GM23338 (cell line): Measurements from ENCODE around the gene ANAPC2. TPM values are rescaled to one million over a fixed set of nuclear protein-coding genes. Genes with fewer than 3 reads are reported as not detected.

Experiments
- ATAC-seq: fragments of 200-7000 bp; cut with Tn5 transposase; 3 replicates; pipeline ENCODE4 v1.9.1; 2020
- DNase-seq: peaks from one replicate; pipeline ENCODE4 v3.0.0-alpha.2; 2015; ENCODE audit warnings: low spot score
- H2AFZ ChIP-seq: fragments of 200-600 bp; sonication (generic); 2 replicates; pipeline ENCODE4 v1.8.0; 2016; ENCODE audit warnings: antibody characterized with exemption, mild to moderate bottlenecking, moderate library complexity
- H3F3A ChIP-seq: fragments of 200-600 bp; sonication (generic); replicated peaks from 2 replicates; pipeline ENCODE4 v1.8.0; 2017; ENCODE audit warnings: antibody characterized with exemption, mixed run types, low read depth
- H3K27ac ChIP-seq: fragments of 200-600 bp; sonication (generic); 2 replicates; pipeline ENCODE4 v1.6.1; 2016; ENCODE audit warnings: low read depth
- H3K27me3 ChIP-seq: fragments of 200-600 bp; sonication (generic); 2 replicates; pipeline ENCODE4 v1.8.0; 2016; ENCODE audit warnings: mild to moderate bottlenecking, mixed run types, moderate library complexity; ENCODE audit not compliant: insufficient read depth
- H3K36me3 ChIP-seq: fragments of 200-600 bp; sonication (generic); 2 replicates; pipeline ENCODE4 v1.8.0; 2016; ENCODE audit warnings: mild to moderate bottlenecking; ENCODE audit not compliant: insufficient read depth
- H3K4me1 ChIP-seq: fragments of 200-600 bp; sonication (generic); 2 replicates; pipeline ENCODE4 v1.8.0; 2016; ENCODE audit warnings: mild to moderate bottlenecking, moderate library complexity; ENCODE audit not compliant: insufficient read depth
- H3K4me2 ChIP-seq: fragments of 200-600 bp; sonication (generic); 2 replicates; pipeline ENCODE4 v1.7.1; 2017; ENCODE audit warnings: mixed run types
- H3K4me3 ChIP-seq: fragments of 200-600 bp; sonication (generic); 2 replicates; pipeline ENCODE4 v1.6.1; 2016; ENCODE audit warnings: mixed run types
- H3K79me2 ChIP-seq: fragments of 200-600 bp; sonication (generic); replicated peaks from 2 replicates; pipeline ENCODE4 v1.8.0; 2017; ENCODE audit warnings: mild to moderate bottlenecking; ENCODE audit not compliant: insufficient read depth
- H3K9me2 ChIP-seq: fragments of 200-600 bp; sonication (generic); 2 replicates; pipeline ENCODE4 v1.8.0; 2017; ENCODE audit not compliant: insufficient read depth
- H4K20me1 ChIP-seq: fragments of 200-600 bp; sonication (generic); replicated peaks from 2 replicates; pipeline ENCODE4 v1.8.0; 2017; ENCODE audit warnings: mild to moderate bottlenecking; ENCODE audit not compliant: insufficient read depth
- H3K27ac Mint-ChIP-seq: 2 replicates; pipeline ENCODE4 v1.8.0; 2020; ENCODE audit warnings: inconsistent platforms, mild to moderate bottlenecking, moderate library complexity, mixed read lengths
- H3K27me3 Mint-ChIP-seq: 3 replicates; pipeline ENCODE4 v1.8.0; 2022; ENCODE audit warnings: low read depth, mild to moderate bottlenecking, moderate library complexity, mixed read lengths, inconsistent platforms; ENCODE audit not compliant: insufficient read depth, poor library complexity
- H3K36me3 Mint-ChIP-seq: 3 replicates; pipeline ENCODE4 v1.8.0; 2021; ENCODE audit warnings: low read depth, mild to moderate bottlenecking, inconsistent platforms, moderate library complexity, mixed read lengths
- H3K4me1 Mint-ChIP-seq: 3 replicates; pipeline ENCODE4 v1.8.0; 2020; ENCODE audit warnings: mild to moderate bottlenecking, inconsistent platforms, mixed read lengths
- H3K4me3 Mint-ChIP-seq: 3 replicates; pipeline ENCODE4 v1.8.0; 2021; ENCODE audit warnings: moderate library complexity, mild to moderate bottlenecking, inconsistent platforms, mixed read lengths
- H3K9me3 Mint-ChIP-seq: 3 replicates; pipeline ENCODE4 v1.8.0; 2020; ENCODE audit warnings: moderate library complexity, mild to moderate bottlenecking, inconsistent platforms, mixed read lengths
- CREB1 ChIP-seq: fragments of 250-450 bp; sonication (Bioruptor Pico); IDR thresholded peaks from 2 replicates; pipeline ENCODE4 v1.5.0; 2020; ENCODE audit warnings: low read depth, mild to moderate bottlenecking, moderate library complexity
- EZH2 ChIP-seq: fragments of 200-600 bp; sonication (generic); IDR thresholded peaks from one replicate; pipeline ENCODE4 v1.8.0; 2017; ENCODE audit warnings: antibody characterized with exemption, mild to moderate bottlenecking, low read depth; ENCODE audit not compliant: unreplicated experiment
- EZH2phosphoT487 ChIP-seq: fragments of 200-600 bp; sonication (generic); IDR thresholded peaks from one replicate; pipeline ENCODE4 v1.8.1; 2018; ENCODE audit warnings: antibody characterized with exemption; ENCODE audit not compliant: unreplicated experiment
- JUNB ChIP-seq: IDR thresholded peaks from one replicate; pipeline ENCODE4 v1.6.1; 2016; ENCODE audit warnings: antibody characterized with exemption; ENCODE audit not compliant: unreplicated experiment
- NANOG ChIP-seq: IDR thresholded peaks from 2 replicates; pipeline ENCODE4 v1.6.1; 2016; ENCODE audit warnings: antibody characterized with exemption, borderline replicate concordance
- POLR2AphosphoS5 ChIP-seq: IDR thresholded peaks from 2 replicates; pipeline ENCODE4 v1.6.1; 2016; ENCODE audit warnings: antibody characterized with exemption, low read depth
- STAT1 ChIP-seq: IDR thresholded peaks from one replicate; pipeline ENCODE4 v1.6.1; 2016; ENCODE audit warnings: antibody characterized with exemption; ENCODE audit not compliant: unreplicated experiment
- ZNF114 ChIP-seq: fragments of 250-450 bp; sonication (Bioruptor Pico); IDR thresholded peaks from 2 replicates; pipeline ENCODE4 v1.5.0; 2020; ENCODE audit warnings: mild to moderate bottlenecking, moderate library complexity
- ZNF331 ChIP-seq: fragments of 250-450 bp; sonication (Bioruptor Pico); IDR thresholded peaks from 2 replicates; pipeline ENCODE4 v1.5.0; 2020; ENCODE audit warnings: low read depth, mild to moderate bottlenecking, moderate library complexity
- polyA plus RNA-seq: library from polyadenylated mRNA; unstranded; fragments of >200 nt; fragmentation: Nextera tagmentation; extraction: Ambion mirVana; gene quantifications from 2 replicates; pipeline ENCODE4 v1.2.1, GENCODE V29; 2016
- total RNA-seq: library from RNA; depleted of rRNA; stranded (reverse); fragments of >200 nt; shearing (Covaris generic); gene quantifications from 2 replicates; pipeline ENCODE4 v1.2.3, GENCODE V29; 2014
- TF ChIP-seq, protein P1 (sequence below): IDR thresholded peaks from 2 replicates; pipeline ENCODE4 v1.6.1; 2016; ENCODE audit warnings: antibody characterized with exemption
- TF ChIP-seq, protein P2 (sequence below), 2 experiments: fragments of 200-600 bp in 1 of 2; sonication (generic) in 1 of 2; conservative IDR thresholded peaks; 2 replicates each; pipeline versions ENCODE4 v1.5.1 to v1.6.1; 2016 to 2017; ENCODE audit warnings: antibody characterized with exemption in 2 of 2, low read depth in 2 of 2, mild to moderate bottlenecking in 2 of 2, moderate library complexity in 1 of 2
- TF ChIP-seq, protein P3 (sequence below): fragments of 250-450 bp; sonication (Bioruptor Pico); IDR thresholded peaks from 2 replicates; pipeline ENCODE4 v1.5.0; 2020; ENCODE audit warnings: mild to moderate bottlenecking, moderate library complexity
- TF ChIP-seq, protein P4 (sequence below): IDR thresholded peaks from one replicate; pipeline ENCODE4 v1.6.1; 2018; ENCODE audit warnings: antibody characterized with exemption; ENCODE audit not compliant: unreplicated experiment

The ANAPC2 gene
- total and polyA plus RNA-seq, 2 experiments from 2014 or later = 16.4 to 42.9 TPM

DNA sequence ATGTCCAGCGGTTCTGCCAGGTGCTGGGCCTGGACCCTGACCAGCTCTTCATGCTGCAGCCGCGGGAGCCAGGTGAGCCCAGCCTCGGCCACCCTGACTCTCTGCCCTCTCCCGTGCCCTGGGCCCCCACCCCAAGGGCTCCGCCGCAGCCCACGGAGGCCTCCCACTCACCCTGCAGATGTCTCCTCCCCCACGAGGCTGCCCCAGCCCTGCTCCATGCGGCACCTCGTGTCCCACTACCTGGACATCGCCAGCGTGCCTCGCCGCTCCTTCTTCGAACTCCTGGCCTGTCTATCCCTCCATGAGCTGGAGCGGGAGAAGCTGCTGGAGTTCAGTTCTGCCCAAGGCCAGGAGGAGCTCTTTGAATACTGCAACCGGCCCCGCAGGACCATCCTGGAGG, 26.3 kb upstream of the ANAPC2 start:
- H3K27ac ChIP-seq = no peak overlapping the region
- no peak for ATAC-seq
- peaks cover 7% of the 10 kb centered on the region; the same call in 2 of the 3 replicates for H3K4me1 Mint-ChIP-seq

More for the DNA sequence above, 26.3 kb upstream of the ANAPC2 start:
- no peaks in the 10 kb centered on the region; the same call in 1 of the 2 replicates for H4K20me1 ChIP-seq
- no peaks in the 10 kb centered on the region for H3K9me2 ChIP-seq
- Mint-ChIP-seq H3K27ac (no peak overlapping the region), H3K9me3 (no peaks in the 10 kb centered on the region; the same call in 2 of the 3 replicates), H3K4me3 (no peak overlapping the region), H3K27me3 (peaks cover 2% of the 10 kb centered on the region), H3K36me3 (peaks cover 8% of the 10 kb centered on the region)
- no peaks in the 10 kb centered on the region for H3K36me3 ChIP-seq
- no peak for DNase-seq
- no peak overlapping the region for H3K4me2 ChIP-seq
- no peak for TF ChIP-seq NANOG
- no peak for TF ChIP-seq JUNB
- no peak for TF ChIP-seq STAT1
- TF ChIP-seq, protein P1, sequence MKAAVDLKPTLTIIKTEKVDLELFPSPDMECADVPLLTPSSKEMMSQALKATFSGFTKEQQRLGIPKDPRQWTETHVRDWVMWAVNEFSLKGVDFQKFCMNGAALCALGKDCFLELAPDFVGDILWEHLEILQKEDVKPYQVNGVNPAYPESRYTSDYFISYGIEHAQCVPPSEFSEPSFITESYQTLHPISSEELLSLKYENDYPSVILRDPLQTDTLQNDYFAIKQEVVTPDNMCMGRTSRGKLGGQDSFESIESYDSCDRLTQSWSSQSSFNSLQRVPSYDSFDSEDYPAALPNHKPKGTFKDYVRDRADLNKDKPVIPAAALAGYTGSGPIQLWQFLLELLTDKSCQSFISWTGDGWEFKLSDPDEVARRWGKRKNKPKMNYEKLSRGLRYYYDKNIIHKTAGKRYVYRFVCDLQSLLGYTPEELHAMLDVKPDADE = no peak
- no peak for TF ChIP-seq EZH2phosphoT487
- no peak for TF ChIP-seq ZNF331 (CRISPR knock-in tag)
- no peak for TF ChIP-seq POLR2AphosphoS5
- TF ChIP-seq, protein P2, sequence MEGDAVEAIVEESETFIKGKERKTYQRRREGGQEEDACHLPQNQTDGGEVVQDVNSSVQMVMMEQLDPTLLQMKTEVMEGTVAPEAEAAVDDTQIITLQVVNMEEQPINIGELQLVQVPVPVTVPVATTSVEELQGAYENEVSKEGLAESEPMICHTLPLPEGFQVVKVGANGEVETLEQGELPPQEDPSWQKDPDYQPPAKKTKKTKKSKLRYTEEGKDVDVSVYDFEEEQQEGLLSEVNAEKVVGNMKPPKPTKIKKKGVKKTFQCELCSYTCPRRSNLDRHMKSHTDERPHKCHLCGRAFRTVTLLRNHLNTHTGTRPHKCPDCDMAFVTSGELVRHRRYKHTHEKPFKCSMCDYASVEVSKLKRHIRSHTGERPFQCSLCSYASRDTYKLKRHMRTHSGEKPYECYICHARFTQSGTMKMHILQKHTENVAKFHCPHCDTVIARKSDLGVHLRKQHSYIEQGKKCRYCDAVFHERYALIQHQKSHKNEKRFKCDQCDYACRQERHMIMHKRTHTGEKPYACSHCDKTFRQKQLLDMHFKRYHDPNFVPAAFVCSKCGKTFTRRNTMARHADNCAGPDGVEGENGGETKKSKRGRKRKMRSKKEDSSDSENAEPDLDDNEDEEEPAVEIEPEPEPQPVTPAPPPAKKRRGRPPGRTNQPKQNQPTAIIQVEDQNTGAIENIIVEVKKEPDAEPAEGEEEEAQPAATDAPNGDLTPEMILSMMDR (conservative IDR thresholded peaks at IDR 0.05; ENCODE audit: low read depth in 2 of 2) = no peak
- TF ChIP-seq EZH2 = no peak
- TF ChIP-seq, protein P3, sequence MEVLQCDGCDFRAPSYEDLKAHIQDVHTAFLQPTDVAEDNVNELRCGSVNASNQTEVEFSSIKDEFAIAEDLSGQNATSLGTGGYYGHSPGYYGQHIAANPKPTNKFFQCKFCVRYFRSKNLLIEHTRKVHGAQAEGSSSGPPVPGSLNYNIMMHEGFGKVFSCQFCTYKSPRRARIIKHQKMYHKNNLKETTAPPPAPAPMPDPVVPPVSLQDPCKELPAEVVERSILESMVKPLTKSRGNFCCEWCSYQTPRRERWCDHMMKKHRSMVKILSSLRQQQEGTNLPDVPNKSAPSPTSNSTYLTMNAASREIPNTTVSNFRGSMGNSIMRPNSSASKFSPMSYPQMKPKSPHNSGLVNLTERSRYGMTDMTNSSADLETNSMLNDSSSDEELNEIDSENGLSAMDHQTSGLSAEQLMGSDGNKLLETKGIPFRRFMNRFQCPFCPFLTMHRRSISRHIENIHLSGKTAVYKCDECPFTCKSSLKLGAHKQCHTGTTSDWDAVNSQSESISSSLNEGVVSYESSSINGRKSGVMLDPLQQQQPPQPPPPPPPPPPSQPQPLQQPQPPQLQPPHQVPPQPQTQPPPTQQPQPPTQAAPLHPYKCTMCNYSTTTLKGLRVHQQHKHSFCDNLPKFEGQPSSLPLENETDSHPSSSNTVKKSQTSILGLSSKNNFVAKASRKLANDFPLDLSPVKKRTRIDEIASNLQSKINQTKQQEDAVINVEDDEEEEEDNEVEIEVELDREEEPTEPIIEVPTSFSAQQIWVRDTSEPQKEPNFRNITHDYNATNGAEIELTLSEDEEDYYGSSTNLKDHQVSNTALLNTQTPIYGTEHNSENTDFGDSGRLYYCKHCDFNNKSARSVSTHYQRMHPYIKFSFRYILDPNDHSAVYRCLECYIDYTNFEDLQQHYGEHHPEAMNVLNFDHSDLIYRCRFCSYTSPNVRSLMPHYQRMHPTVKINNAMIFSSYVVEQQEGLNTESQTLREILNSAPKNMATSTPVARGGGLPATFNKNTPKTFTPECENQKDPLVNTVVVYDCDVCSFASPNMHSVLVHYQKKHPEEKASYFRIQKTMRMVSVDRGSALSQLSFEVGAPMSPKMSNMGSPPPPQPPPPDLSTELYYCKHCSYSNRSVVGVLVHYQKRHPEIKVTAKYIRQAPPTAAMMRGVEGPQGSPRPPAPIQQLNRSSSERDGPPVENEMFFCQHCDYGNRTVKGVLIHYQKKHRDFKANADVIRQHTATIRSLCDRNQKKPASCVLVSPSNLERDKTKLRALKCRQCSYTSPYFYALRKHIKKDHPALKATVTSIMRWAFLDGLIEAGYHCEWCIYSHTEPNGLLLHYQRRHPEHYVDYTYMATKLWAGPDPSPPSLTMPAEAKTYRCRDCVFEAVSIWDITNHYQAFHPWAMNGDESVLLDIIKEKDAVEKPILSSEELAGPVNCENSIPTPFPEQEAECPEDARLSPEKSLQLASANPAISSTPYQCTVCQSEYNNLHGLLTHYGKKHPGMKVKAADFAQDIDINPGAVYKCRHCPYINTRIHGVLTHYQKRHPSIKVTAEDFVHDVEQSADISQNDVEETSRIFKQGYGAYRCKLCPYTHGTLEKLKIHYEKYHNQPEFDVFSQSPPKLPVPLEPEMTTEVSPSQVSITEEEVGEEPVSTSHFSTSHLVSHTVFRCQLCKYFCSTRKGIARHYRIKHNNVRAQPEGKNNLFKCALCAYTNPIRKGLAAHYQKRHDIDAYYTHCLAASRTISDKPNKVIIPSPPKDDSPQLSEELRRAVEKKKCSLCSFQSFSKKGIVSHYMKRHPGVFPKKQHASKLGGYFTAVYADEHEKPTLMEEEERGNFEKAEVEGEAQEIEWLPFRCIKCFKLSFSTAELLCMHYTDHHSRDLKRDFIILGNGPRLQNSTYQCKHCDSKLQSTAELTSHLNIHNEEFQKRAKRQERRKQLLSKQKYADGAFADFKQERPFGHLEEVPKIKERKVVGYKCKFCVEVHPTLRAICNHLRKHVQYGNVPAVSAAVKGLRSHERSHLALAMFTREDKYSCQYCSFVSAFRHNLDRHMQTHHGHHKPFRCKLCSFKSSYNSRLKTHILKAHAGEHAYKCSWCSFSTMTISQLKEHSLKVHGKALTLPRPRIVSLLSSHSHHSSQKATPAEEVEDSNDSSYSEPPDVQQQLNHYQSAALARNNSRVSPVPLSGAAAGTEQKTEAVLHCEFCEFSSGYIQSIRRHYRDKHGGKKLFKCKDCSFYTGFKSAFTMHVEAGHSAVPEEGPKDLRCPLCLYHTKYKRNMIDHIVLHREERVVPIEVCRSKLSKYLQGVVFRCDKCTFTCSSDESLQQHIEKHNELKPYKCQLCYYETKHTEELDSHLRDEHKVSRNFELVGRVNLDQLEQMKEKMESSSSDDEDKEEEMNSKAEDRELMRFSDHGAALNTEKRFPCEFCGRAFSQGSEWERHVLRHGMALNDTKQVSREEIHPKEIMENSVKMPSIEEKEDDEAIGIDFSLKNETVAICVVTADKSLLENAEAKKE = no peak
- no peak for TF ChIP-seq ZNF114 (CRISPR knock-in tag)
- TF ChIP-seq, protein P4, sequence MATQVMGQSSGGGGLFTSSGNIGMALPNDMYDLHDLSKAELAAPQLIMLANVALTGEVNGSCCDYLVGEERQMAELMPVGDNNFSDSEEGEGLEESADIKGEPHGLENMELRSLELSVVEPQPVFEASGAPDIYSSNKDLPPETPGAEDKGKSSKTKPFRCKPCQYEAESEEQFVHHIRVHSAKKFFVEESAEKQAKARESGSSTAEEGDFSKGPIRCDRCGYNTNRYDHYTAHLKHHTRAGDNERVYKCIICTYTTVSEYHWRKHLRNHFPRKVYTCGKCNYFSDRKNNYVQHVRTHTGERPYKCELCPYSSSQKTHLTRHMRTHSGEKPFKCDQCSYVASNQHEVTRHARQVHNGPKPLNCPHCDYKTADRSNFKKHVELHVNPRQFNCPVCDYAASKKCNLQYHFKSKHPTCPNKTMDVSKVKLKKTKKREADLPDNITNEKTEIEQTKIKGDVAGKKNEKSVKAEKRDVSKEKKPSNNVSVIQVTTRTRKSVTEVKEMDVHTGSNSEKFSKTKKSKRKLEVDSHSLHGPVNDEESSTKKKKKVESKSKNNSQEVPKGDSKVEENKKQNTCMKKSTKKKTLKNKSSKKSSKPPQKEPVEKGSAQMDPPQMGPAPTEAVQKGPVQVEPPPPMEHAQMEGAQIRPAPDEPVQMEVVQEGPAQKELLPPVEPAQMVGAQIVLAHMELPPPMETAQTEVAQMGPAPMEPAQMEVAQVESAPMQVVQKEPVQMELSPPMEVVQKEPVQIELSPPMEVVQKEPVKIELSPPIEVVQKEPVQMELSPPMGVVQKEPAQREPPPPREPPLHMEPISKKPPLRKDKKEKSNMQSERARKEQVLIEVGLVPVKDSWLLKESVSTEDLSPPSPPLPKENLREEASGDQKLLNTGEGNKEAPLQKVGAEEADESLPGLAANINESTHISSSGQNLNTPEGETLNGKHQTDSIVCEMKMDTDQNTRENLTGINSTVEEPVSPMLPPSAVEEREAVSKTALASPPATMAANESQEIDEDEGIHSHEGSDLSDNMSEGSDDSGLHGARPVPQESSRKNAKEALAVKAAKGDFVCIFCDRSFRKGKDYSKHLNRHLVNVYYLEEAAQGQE = no peak
- no peak for TF ChIP-seq CREB1 (CRISPR knock-in tag)
- H3K79me2 ChIP-seq = no peaks in the 10 kb centered on the region
- H3K4me3 ChIP-seq = no peak overlapping the region
- H3K27me3 ChIP-seq = no peaks in the 10 kb centered on the region
- 0 out of 2 replicates have a peak, but pooled peaks cover 3% of the 10 kb centered on the region for H3F3A ChIP-seq
- 0 out of 2 replicates have a peak, but pooled peaks cover 3% of the 10 kb centered on the region for H3K4me1 ChIP-seq
- H2AFZ ChIP-seq = no peak overlapping the region
